ENCODE data around the gene CACNA2D3.

The CACNA2D3 gene

DNA sequence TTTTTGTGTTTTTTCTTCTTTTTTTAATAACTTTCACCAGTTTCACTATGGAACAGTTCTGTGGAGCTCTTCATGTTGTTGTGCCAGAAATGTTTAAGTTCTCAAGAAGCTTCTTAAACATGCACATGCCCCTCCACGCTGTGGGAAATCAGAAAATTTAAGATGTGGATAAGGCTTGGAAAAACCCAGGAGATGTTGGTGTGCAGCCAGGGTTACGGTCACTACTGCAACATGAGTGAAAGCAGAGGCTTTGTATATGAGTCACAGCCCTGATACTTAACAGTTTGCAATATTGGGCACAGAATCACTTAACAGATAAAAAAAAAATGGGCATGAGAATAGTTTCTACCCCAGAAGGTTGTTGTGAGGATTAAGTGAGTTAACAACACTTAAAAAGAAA lies 405.6 kb downstream of the CACNA2D3 start:
- TF ChIP-seq EZH2phosphoT487 (conservative IDR thresholded peaks at IDR 0.05; ENCODE audit: low read length), result no peak
- TF ChIP-seq, protein P1, sequence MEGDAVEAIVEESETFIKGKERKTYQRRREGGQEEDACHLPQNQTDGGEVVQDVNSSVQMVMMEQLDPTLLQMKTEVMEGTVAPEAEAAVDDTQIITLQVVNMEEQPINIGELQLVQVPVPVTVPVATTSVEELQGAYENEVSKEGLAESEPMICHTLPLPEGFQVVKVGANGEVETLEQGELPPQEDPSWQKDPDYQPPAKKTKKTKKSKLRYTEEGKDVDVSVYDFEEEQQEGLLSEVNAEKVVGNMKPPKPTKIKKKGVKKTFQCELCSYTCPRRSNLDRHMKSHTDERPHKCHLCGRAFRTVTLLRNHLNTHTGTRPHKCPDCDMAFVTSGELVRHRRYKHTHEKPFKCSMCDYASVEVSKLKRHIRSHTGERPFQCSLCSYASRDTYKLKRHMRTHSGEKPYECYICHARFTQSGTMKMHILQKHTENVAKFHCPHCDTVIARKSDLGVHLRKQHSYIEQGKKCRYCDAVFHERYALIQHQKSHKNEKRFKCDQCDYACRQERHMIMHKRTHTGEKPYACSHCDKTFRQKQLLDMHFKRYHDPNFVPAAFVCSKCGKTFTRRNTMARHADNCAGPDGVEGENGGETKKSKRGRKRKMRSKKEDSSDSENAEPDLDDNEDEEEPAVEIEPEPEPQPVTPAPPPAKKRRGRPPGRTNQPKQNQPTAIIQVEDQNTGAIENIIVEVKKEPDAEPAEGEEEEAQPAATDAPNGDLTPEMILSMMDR (IDR thresholded peaks at IDR 0.05; ENCODE audit: insufficient read depth, low read length, poor library complexity, severe bottlenecking), result no peak
- Histone ChIP-seq H3K9ac (ENCODE audit: low read length) (no peak overlapping the region), H3K9me3 (ENCODE audit: insufficient read depth, low read length) (no peaks in the 10 kb centered on the region), H3K36me3 (ENCODE audit: low read length) (no peaks in the 10 kb centered on the region), H3F3A (ENCODE audit: insufficient read depth) (no peaks in the 10 kb centered on the region), H3K27me3 (ENCODE audit: low read length) (no peaks in the 10 kb centered on the region), H3K79me2 (ENCODE audit: insufficient read depth, low read length) (no peaks in the 10 kb centered on the region), H3K27ac (ENCODE audit: low read depth, low read length) (no peak overlapping the region), H3K9me2 (replicated peaks; ENCODE audit: insufficient read depth, low read length) (no peaks in the 10 kb centered on the region), H4K20me1 (ENCODE audit: low read depth, low read length) (no peaks in the 10 kb centered on the region), H2AFZ (ENCODE audit: low read depth, low read length, severe bottlenecking) (no peak overlapping the region), H3K4me2 (ENCODE audit: low read depth, low read length, poor library complexity, severe bottlenecking) (no peak overlapping the region), H3K4me3 (ENCODE audit: insufficient read depth, low read length, poor library complexity, severe bottlenecking) (no peak overlapping the region)

DNA sequence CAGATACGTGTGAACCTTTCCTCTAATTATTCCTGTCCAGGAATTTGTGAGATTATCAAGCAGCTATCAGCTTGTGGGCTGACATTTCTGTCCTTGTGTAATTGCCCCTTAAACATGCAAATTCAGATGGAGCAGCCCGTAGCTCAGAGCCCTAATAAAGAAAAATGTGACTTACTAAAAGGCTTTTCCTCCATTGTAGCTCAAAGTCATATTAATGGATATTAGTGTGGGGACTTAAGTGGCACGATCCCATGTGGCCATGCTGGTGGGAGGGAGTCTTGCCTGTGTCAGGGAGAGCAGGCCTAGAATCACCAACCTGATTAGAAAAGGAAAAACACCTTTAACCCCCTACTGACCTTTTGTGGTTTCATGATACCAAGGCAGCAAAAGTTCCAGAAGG lies 406.3 kb downstream of the CACNA2D3 start:
- H3K4me3 ChIP-seq (ENCODE audit: insufficient read depth, low read length, poor library complexity, severe bottlenecking), result no peak overlapping the region
- H3K4me2 ChIP-seq (ENCODE audit: low read depth, low read length, poor library complexity, severe bottlenecking), result no peak overlapping the region
- H3K36me3 ChIP-seq (ENCODE audit: low read length), result no peaks in the 10 kb centered on the region
- H3K9ac ChIP-seq (ENCODE audit: low read length), result no peak overlapping the region
- H3K9me2 ChIP-seq (replicated peaks; ENCODE audit: insufficient read depth, low read length), result no peaks in the 10 kb centered on the region
- H2AFZ ChIP-seq (ENCODE audit: low read depth, low read length, severe bottlenecking), result no peak overlapping the region
- no peaks in the 10 kb centered on the region for H3F3A ChIP-seq (ENCODE audit: insufficient read depth)
- H3K27me3 ChIP-seq (ENCODE audit: low read length), result no peaks in the 10 kb centered on the region
- H3K79me2 ChIP-seq (ENCODE audit: insufficient read depth, low read length), result no peaks in the 10 kb centered on the region
- TF ChIP-seq, protein P1 (IDR thresholded peaks at IDR 0.05; ENCODE audit: insufficient read depth, low read length, poor library complexity, severe bottlenecking), result no peak
- no peak for TF ChIP-seq EZH2phosphoT487 (conservative IDR thresholded peaks at IDR 0.05; ENCODE audit: low read length)
- no peaks in the 10 kb centered on the region for H4K20me1 ChIP-seq (ENCODE audit: low read depth, low read length)
- no peaks in the 10 kb centered on the region for H3K9me3 ChIP-seq (ENCODE audit: insufficient read depth, low read length)
- H3K27ac ChIP-seq (ENCODE audit: low read depth, low read length), result no peak overlapping the region

DNA sequence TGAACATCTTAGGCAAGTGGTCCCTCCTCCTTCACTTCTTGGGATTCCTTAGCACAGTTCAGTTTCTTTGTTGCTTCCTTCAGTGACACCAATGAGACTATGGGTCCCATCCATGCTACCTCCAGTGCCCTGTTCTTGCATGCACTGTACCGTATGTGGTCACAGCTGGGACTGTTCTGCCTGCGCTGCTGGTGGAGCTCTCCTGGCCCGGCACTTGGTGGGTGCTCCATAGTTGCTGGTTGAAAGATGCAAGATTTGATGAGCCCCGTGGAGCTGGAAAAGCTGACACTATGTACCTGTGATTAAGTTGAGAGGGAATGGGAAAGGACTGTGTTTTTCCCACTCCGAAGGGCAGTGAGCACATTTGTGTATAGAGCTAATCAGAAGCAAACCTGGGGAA lies 407.7 kb downstream of the CACNA2D3 start:
- TF ChIP-seq, protein P1 (IDR thresholded peaks at IDR 0.05; ENCODE audit: insufficient read depth, low read length, poor library complexity, severe bottlenecking), result no peak
- no peak for TF ChIP-seq EZH2phosphoT487 (conservative IDR thresholded peaks at IDR 0.05; ENCODE audit: low read length)
- no peaks in the 10 kb centered on the region for H3F3A ChIP-seq (ENCODE audit: insufficient read depth)
- H3K4me2 ChIP-seq (ENCODE audit: low read depth, low read length, poor library complexity, severe bottlenecking), result no peak overlapping the region
- H3K9me3 ChIP-seq (ENCODE audit: insufficient read depth, low read length), result no peaks in the 10 kb centered on the region
- H2AFZ ChIP-seq (ENCODE audit: low read depth, low read length, severe bottlenecking), result no peak overlapping the region
- no peaks in the 10 kb centered on the region for H3K79me2 ChIP-seq (ENCODE audit: insufficient read depth, low read length)
- H3K4me3 ChIP-seq (ENCODE audit: insufficient read depth, low read length, poor library complexity, severe bottlenecking), result no peak overlapping the region
- no peaks in the 10 kb centered on the region for H4K20me1 ChIP-seq (ENCODE audit: low read depth, low read length)
- H3K9ac ChIP-seq (ENCODE audit: low read length), result no peak overlapping the region
- H3K36me3 ChIP-seq (ENCODE audit: low read length), result no peaks in the 10 kb centered on the region
- H3K27me3 ChIP-seq (ENCODE audit: low read length), result no peaks in the 10 kb centered on the region
- no peak overlapping the region for H3K27ac ChIP-seq (ENCODE audit: low read depth, low read length)
- no peaks in the 10 kb centered on the region for H3K9me2 ChIP-seq (replicated peaks; ENCODE audit: insufficient read depth, low read length)

Measured in SU-DHL-6 (cell line).